ENCODE results near the gene CD38. TPM values are rescaled to one million over a fixed set of nuclear protein-coding genes. Genes with fewer than 3 reads are reported as not detected.

CD38 gene
- total RNA-seq, 1 experiment from 2014 or later: 0.07 TPM

GRCh38 chr4:15881820-15882219 is 103.7 kb downstream of the CD38 start:
- Histone ChIP-seq H3K14ac (ENCODE audit: insufficient read depth, low read length) (no peak overlapping the region), H3K27ac (ENCODE audit: insufficient read length, low read depth, low read length) (no peak overlapping the region), H3K23me2 (ENCODE audit: insufficient read length, low read depth, low read length, poor library complexity, severe bottlenecking) (no peaks in the 10 kb centered on the region), H3K9me3 (ENCODE audit: control insufficient read depth, low read depth, low read length) (no peaks in the 10 kb centered on the region), H4K91ac (ENCODE audit: insufficient read length, low read depth, low read length) (no peak overlapping the region), H3K4me1 (ENCODE audit: insufficient read depth, low read length) (no peaks in the 10 kb centered on the region), H3K4me2 (ENCODE audit: insufficient read depth, insufficient read length, low read length) (no peak overlapping the region), H4K8ac (replicated peaks; ENCODE audit: insufficient read length, low read depth, low read length) (no peak overlapping the region), H2BK15ac (ENCODE audit: low read depth, low read length) (no peak overlapping the region), H3K27me3 (ENCODE audit: insufficient read depth, low read length) (no peaks in the 10 kb centered on the region), H3K18ac (ENCODE audit: insufficient read length, low read depth, low read length) (no peak overlapping the region), H2AK5ac (ENCODE audit: insufficient read length, low read length) (no peak overlapping the region), H2AFZ (ENCODE audit: low read length) (no peak overlapping the region), H3K79me1 (ENCODE audit: insufficient read depth, low read depth, low read length, poor library complexity, severe bottlenecking) (no peaks in the 10 kb centered on the region), H2BK12ac (ENCODE audit: insufficient read length, low read depth, low read length) (no peak overlapping the region), H2BK120ac (ENCODE audit: low read depth, low read length, poor library complexity, severe bottlenecking) (no peak overlapping the region), H3K56ac (ENCODE audit: insufficient read length, low read depth, low read length) (no peak overlapping the region), H2BK5ac (ENCODE audit: insufficient read length, low read length) (no peak overlapping the region), H3K4ac (ENCODE audit: low read depth, low read length) (no peak overlapping the region), H2BK20ac (ENCODE audit: low read depth, low read length, poor library complexity, severe bottlenecking) (no peak overlapping the region), H4K20me1 (ENCODE audit: control insufficient read depth, insufficient read depth, insufficient read length) (no peaks in the 10 kb centered on the region), H3K9ac (ENCODE audit: extremely low read depth, insufficient read length, low read length) (no peak overlapping the region), H3K79me2 (ENCODE audit: insufficient read depth, low read length) (no peaks in the 10 kb centered on the region), H3K23ac (ENCODE audit: insufficient read length, low read depth, low read length) (no peak overlapping the region), H4K5ac (ENCODE audit: insufficient read length, low read depth, low read length) (no peak overlapping the region), H3T11ph (ENCODE audit: low read length) (no peak overlapping the region)
- TF ChIP-seq CTCF (conservative IDR thresholded peaks at IDR 0.05): no peak
- no peak for DNase-seq
- peaks cover 0 to 14% (median 10%) of the 10 kb centered on the region in 3 experiments; a peak in 4 of 7 replicates for H3K36me3 Mint-ChIP-seq (ENCODE audit: insufficient read depth in 1 of 3, low read depth in 3 of 3)
- no CpG with 5 or more reads among the region's 3 CpGs for WGBS (ENCODE audit: extremely low coverage, insufficient read length, low lambda C conversion rate)
- H3K27me3 Mint-ChIP-seq (ENCODE audit: low read depth): peaks cover 1% of the 10 kb centered on the region; the same call in 1 of the 2 replicates
- peaks cover 10 to 11% of the 10 kb centered on the region in 2 experiments for H3K9me3 Mint-ChIP-seq
- H3K27ac Mint-ChIP-seq: no peak overlapping the region
- peaks cover 8 to 11% of the 10 kb centered on the region in 2 experiments for H3K4me1 Mint-ChIP-seq
- no peak overlapping the region for H3K4me3 Mint-ChIP-seq

Data from H9 (cell line).